NCI-H1105 treated with DMSO at 0.1 percent for 48 hours (cell line): ENCODE measurements around the gene PKNOX1.
A peak's percentile ranks its signal among the peaks of the same experiment; 100 is the strongest.
"Not testable (repeated sequence)": the region's sequence is repeated elsewhere in the genome, so short reads cannot be mapped to it uniquely, and the experiment has no call there.

Experiments used
- DNase-seq: peaks from one replicate; lab custom pipeline; 2025; lab: John Stamatoyannopoulos, UW

Gene PKNOX1

DNA sequence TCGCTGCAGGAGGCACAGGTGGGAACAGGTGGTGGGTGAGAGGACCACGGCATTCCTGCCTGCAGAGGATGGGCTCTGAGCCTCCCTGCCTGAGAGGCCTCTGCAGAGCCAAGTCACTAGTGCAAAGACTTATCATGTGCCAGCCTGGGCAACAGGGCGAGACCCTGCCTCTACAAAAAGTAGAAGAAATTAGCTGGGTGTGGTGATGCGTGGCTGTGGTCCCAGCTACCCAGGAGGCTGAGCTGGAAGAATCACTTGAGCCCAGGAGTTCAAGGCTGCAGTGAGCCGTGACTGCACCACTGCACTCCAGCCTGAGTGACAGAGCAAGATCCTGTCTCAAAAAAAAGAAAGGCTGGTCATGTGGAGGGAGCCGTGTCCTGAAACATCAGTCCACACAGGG is 46.4 kb downstream of the PKNOX1 start:
- DNase-seq = no peak

DNA sequence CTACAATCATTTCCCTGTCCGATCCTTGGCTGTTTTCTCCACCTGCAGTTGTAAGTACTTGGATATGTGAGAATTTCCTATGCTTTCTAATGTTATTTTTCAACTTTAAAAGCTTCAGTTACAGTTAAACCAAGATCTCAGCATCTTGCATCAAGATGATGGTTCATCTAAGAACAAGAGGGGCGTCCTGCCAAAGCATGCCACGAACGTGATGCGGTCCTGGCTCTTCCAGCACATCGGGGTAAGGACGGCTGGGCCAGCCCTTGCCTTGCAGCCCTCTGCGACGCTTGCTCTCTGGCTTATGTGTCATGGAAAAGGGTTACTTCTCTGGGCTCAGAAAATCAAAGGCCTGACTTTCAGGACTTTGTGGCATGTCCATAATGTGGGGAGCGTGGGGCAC is 46.8 kb downstream of the PKNOX1 start:
- no peak for DNase-seq

DNA sequence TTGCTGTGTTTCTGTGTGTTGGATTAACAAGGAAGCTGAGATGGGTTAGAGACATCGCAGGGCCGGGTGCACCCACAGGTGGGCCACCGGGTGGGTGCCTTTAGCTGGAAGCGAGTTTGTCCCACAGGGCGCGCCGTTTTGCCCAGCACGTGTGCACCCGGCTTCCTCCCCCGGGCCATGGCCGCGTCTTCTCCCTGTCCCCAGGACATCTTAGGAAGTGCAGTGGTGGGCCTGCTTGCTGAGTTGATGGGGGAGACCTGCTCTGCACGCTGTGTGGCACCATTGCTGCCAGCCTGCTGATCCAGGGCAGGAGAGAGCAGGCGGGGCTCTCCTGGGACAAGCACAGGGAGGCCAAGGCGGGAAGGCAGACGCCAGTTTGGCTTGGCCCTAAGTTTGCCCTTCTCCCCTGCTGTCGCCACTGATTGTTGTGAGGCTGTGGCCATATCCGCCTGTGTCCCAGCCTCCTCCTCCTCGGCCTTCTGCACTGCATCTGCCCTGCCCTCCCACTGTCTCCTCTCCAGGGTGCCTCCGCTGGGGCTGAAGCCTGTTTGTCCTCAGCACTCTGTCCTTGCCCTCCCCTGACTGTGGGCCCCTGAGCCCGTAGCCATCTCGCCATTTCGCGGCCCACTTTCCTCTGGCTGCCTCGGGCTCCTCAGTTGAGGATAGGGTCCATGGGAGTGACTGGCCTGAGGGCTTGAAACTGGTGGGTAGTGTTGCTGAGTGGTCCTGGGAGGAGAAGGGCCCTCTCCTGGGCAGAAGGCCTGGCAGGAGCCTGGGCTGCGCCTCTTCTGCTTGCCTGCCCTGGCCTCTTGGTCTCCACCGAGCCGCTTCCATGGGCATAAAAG is 47.6 kb downstream of the PKNOX1 start:
- DNase-seq = no peak

DNA sequence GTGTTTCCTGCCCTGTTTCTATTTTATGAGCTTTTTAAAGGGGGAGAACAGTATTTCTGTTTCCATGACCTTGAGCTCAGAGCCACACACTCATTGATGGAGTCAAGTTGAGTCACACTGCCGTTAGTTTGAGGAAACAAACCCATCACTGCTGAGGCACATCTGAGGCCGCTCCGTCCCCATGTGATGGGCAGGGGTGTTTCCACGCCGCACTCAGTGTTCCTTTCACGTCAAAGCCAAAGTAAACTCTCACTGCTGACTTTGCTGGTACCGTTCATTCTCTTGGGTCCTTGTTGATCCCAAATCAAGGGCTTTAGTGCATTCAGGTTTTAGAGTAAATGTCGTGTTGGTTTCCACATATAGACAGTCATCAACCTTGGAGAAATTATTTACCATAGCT is 48.8 kb downstream of the PKNOX1 start:
- no peak for DNase-seq

DNA sequence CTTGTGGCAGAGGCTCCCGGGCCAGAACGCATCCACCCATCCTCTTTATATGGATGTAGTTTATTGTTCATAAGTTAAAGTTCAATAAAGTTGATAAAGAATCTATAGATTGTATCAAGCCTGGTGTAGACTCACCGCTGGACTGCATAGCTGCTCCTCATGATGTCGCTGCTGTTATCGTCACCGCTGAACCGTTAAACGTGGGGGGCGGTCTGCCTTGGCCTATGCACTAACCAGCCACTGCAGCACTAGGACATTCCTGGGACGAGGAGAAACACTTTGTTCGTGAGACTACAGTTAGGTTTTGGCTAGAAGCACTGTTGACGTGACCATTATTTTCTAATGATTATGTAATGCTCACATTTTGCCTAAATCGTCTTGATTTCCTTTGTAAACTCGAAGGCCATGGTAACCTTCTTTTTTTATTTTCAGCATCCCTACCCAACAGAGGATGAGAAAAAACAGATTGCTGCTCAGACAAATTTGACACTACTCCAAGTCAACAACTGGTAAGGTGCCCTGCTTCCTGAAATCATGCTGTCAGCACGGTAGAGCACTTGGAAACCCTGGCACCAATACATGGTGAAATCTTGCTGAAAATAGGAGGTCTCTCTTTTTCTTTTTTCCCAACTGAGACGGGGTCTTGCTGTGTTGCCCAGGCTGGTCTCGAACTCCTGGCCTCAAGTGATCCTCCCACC is 50.2 kb downstream of the PKNOX1 start:
- no peak for DNase-seq

DNA sequence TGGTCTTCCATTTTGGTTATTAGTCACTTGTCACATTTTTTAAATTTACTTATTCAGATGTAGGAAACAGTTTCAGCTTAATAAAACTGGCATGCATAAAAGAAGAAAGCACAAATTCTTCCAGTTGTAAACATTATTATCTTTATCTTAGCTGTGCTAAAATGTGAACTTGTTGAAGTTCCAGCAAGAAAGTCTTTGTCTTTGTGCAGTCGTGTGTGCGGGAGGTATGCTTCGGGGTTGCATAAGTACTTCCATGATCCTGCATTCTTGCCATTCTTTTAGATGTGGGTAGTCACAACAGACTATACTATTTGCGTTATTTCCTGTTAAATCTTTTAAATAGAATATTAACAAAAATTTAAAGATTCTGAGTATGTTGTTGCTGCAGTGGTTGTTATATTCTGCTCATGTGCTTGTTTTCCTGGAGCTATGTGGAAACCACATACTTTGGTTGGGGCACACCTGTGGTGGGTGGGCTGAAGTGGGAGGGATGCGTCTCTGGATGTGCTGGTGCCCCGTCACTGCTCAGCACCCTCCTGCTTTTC is 51.3 kb downstream of the PKNOX1 start:
- no peak for DNase-seq

DNA sequence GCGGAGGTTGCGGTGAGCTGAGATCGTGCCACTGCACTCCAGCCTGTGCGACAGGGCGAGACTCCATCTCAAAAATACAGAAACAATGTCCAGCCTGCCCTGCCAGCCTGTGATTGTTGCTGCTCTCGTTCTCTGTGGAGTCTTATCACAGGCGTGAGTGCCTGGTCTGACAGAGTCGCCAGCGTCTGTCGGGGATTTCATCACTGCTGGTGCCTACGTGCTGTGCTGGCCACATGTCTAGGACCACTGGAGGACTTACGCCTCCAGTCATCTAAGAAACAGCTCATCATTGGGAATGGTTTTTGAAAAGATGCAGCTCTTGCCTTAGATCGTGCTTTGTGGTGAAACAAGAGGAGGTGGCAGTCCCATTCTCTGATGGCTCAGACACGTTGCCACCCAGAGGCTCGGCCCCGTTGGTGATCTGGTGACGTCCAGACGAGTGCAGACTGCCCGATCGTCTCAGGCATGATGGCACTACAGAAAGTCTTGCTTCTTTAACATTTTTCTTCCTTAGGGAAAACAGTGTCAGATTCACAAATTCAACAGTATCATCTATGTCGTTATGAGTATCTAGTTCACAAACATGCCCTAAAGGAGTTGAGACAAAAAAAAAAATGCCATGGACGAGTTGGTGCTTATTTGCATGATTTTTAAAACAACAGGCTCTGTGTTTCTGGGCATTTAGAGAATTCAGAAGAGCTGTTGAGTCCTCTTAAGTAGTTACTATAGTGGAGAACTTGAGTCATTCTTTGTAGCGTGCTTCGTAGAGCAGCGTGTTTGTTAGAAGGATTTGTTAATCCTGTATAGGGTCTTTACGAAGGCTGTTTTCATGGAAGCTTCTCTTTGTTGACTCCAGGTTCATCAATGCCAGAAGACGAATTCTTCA is 53.7 kb downstream of the PKNOX1 start:
- DNase-seq = no peak

DNA sequence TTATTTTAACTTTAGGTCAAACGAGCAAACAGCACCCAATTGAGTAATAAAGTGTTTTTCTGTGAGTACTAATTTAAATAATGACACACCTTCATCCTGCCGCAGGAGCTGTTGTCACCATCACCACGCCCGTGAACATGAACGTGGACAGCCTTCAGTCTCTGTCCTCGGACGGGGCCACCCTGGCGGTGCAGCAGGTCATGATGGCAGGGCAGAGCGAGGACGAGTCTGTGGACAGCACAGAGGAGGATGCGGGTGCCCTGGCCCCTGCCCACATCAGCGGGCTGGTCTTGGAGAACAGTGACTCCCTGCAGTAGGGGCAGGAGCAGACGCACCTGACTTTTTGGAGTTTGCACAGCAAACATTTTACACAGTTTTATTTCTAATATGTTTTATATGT is 55.4 kb downstream of the PKNOX1 start:
- no peak for DNase-seq

DNA sequence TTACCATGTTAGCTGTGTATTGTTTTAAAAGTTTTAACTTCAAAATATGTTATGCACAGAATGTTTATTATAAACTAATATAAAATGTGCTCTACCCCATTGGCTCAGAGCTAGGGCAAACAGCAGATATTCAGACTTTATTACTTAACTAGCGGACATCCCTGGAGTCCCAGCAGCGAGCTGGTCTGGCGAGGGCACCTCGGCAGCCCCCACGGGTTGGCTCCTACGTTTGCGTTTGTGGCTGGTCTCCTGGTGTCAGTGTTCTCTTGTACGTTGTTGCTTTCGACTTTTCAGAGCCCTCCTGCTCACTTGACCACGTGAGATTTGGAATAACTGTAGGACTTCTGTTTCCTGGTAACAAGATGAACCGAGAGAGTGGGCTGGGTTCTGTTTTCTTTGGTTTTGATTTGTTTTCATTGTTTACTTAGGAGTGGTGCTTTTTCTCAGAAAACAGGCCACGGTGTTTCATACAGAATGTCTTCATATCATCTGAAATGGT is 56.8 kb downstream of the PKNOX1 start:
- DNase-seq = no peak

DNA sequence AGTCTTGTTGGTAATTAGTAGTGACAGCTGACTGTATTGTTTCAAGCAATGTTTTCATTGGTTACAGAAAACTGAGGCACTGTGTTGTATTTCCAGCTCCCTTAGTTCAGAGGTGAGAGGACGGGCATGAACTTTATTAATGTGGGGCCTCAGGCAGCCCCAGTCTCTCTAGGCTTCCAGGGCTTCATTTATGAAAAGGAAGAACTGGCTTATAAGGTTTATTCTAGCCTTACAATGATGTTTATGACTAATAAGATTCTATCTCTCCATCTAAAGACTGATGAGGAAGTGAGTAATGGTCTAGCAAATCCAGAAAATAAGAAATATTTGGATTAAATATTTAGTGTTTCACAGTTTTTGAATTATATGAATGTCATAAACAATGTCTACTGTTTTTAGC is 59.7 kb downstream of the PKNOX1 start:
- no peak for DNase-seq

DNA sequence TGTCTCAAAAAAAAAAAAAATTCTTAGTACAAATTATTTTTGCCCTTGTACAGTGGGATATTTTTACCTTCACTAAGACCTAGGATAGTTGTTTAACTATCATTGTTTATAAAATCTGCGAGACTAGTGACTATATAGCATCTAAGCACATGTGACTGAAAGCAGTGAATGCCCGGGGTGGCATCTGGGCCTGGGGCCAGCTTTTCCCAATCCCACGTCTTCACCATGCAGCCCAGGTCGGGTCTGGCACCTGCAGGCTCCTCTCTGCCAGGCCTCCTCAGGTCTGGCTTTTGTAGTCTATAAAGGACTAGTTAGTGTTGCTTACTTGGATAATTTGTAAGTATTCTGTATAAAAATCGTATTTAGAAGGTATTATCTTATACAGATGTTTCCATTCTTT is 60.5 kb downstream of the PKNOX1 start:
- peak; percentile 1 for DNase-seq

DNA sequence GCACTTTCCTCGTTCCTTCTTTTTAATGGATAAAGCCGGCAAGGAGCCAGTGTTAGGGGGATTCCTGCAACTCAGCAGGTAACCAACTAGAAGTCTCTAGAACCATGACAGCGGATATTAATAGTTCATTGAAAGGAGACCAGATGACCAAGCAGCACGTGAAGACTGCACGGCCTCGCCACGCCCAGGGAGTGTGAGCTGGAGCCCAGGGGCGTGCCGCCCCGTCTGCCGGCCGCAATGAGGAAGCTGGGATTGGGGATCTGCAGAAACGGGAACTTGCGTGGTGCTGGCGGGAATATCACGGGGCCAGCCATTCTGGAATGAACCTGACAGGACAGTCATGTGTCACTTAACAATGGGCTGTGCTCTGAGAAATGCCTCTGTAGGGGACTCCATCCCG is 62.5 kb downstream of the PKNOX1 start:
- DNase-seq = not testable (repeated sequence)

DNA sequence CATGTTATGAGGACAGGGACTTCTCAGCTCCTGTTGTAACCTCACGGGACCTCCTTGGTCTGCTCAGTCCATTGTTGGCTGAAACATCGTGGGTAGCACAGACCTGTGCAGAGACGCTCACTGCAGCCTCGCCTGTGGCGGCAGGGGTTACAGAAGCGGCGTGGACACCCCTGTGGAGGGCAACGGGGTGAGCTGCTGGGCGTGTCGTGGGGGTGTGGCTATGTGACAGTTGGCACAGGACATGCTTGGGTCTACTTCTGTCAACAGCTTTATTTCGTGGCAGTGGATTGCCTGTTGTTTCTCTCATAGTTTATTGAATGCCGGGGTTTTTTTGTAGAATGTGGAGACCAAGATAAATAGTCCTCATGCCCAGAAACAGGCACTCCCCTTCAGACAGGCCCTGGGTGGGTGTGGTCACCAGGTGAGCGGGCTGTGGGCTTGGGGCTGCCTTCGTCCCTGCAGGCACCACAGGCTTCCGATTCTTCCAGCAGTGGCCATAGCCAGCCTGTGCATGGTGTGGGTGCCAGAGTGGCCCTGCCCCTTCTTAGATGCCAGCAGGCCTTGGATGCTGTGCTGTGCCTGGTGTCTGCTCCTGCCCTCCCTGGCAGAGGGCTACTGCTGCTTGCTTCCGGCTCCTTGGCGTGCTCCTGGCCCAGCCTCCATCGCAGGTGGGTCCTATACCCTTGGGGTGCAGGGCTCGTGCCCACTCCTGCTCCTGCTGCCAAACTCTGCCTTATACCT is 63.7 kb downstream of the PKNOX1 start:
- not testable (repeated sequence) for DNase-seq

DNA sequence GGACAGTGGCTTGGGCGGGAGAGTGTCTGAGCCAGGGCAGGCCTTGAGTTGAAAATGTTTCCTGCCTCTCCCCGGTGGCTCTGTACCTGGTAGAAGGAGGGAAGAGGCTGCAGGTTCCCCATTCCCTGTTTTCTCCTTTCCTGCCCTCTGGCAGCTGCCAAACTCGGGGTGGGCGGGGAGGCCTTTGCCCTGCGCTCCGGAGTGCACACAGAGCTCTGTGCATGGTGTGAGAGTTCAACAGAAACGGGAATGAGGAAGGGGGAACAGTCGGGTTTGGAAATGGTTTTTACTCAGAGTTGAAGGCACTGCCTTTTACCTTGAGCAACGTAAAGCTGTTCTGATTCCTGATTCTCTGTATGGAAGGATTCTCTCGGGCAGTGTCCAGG is 64.3 kb downstream of the PKNOX1 start:
- DNase-seq = not testable (repeated sequence)

DNA sequence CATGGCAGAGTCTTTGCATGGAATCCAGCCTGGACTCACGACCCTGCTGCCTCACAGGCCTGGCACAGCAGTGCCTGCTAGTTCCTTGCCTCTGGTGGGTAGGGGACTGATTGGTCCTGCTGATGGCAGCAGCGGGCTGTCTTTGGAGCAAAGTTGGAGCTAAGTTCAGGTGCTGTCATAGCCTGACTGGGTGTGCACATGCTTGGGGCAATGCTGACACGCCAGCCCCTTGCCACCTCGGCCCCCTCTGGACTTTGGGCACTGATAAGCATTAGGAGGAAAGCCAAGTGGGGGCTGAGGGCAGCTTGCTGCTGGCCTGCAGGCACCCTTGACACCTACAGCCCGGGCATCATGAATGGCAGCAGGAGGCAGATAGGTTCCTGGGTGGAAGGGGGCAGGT is 67.8 kb downstream of the PKNOX1 start:
- DNase-seq = not testable (repeated sequence)

DNA sequence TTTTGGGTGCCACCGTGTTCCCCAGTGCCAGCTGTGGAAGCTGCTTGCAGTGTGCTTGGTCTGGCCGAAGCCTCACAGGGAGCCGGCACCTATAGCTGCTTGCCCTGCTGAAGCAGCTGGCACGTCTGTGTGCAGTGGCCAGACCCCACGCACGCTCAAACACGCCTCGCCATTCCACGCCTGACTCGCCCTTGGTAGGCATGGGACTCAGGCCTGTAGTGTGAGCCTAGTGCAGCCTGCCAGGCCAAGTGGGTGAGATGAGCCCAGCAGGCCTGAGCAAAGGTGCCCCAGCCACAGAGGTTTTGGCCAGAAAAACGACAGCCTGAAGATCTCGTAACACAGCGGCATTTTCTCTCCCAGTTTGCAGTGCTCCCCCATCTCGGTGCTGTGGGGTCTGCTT is 68.9 kb downstream of the PKNOX1 start:
- not testable (repeated sequence) for DNase-seq

DNA sequence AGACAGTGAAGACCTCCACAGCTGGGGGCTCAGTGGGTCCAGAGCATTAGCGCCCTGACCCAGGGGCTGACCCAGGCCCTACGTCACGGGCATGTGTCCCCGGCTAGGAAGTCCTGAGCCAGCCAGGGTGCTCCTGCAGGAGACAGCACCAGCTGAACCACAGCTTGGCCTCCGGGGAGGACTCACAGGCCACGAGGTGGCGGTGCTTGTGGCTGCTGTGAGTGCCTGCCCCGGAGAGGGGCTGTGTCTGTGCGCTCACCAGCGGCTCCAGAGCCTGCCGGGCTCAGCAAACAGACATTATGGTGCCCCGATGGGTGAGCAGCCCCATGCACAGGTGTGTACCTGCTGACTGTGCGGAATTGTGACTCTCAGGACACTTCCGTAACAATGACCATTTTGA is 70.2 kb downstream of the PKNOX1 start:
- DNase-seq = not testable (repeated sequence)

DNA sequence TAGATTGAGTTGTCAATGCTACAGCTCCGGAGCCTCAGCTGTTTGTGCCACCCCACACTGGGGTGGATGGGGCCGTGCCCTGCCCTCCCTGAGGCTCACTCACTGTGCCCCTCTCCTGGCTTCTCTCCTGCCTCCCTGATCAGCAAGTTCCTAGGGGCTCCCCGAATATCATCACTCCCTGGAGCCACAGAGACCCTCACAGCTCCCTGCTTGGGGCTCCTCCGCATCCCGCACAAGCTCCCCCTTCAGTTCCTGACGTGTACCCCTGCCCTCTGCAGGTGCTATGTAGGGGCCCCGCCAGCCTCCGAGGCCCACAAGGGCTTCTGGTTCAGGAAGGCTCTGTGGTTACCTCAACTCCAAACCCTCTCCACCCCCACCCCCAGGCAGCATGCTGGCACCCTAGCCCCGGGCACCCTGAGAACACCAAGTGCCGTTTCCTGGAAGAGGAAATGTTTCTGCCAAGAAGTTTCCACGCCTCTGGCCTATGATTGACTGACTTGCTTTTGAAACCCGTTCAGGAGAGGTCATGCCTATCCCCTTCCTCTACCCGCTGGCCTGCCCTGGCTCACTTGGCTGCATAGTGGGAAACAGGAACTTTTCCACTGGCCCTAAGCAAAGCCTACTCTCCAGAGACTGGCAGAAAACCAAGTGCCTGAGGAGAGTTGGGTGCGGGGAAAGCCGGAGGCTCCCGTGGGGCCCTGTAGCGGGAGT is 71.0 kb downstream of the PKNOX1 start:
- not testable (repeated sequence) for DNase-seq

DNA sequence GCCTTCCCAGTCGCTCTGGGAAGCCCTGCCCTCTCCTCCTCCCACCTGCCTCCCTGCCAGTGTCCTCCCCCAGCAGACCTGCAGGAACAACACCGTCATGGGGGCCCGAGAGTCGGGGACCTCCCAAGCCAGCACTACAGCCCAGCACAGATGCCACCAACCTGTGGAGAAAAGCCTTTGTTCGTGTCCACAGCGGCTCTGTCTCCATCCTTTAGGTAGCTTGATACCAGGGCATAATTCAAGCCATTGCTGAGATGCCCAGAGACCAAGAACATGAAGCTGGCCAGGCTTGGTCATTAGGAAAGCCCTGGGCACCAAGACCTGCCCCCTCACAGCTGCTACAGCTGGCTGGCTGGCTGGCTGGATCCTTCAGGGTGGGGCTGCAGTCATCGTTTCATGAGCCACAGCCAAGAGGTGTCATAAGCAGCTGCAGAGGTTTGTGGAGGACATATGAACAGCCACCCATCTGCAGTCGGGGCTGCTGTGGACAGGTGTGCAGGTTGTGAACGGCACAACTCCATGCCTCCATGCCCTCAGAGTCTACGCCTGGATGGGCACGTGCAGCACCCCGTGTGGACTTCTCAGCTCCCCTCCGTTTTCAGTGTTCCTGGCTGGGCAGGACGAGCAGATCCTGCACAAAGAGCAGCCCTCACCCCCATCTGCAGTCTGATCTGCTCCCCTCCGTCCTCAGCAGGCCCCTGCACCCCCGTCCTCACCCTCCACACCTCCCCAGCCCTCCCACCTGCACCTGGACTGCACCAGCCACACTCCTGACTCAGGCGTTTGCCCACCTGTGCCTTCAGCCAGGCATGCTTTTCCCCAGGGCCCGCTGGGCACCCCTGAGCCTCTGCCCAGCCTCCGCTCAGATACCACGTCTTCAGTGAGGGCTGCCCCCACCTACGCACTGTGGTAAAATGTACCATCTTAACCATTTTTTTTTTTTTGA is 71.8 kb downstream of the PKNOX1 start:
- DNase-seq = not testable (repeated sequence)
